Measurements from ENCODE around the gene LGR4. TPM values are rescaled to one million over a fixed set of nuclear protein-coding genes. Genes with fewer than 3 reads are reported as not detected.

Gene LGR4
- total RNA-seq, 1 donor from 2014 or later, result 15.9 TPM

DNA sequence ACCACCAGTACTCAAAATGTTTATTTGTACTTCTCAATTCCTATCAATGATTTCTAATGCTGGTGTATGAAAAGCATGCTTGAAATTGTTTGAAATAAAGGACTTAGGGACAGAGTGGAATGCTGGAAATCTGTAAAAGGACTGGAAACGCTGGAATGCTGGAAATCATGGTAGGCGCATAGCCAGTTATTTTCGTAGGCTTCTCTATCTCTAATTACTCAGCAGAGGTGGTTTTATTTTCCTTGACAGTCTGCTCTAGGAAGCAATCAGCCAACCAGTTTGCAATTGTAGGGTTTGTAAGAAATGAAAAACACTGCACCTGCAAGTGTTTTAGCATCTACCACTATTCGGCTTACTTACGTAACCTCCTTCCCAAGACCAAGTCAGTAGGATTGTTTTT, 33.2 kb upstream of the LGR4 start:
- H3K36me3 ChIP-seq (ENCODE audit: control insufficient read depth, insufficient read depth, low read length), result no peaks in the 10 kb centered on the region
- peak overlapping the region; percentile 98 for H3K4me3 ChIP-seq (ENCODE audit: low read depth, low read length)
- no peaks in the 10 kb centered on the region for H3K27me3 ChIP-seq (ENCODE audit: control insufficient read depth, insufficient read depth, low read length)
- TF ChIP-seq, protein P1, sequence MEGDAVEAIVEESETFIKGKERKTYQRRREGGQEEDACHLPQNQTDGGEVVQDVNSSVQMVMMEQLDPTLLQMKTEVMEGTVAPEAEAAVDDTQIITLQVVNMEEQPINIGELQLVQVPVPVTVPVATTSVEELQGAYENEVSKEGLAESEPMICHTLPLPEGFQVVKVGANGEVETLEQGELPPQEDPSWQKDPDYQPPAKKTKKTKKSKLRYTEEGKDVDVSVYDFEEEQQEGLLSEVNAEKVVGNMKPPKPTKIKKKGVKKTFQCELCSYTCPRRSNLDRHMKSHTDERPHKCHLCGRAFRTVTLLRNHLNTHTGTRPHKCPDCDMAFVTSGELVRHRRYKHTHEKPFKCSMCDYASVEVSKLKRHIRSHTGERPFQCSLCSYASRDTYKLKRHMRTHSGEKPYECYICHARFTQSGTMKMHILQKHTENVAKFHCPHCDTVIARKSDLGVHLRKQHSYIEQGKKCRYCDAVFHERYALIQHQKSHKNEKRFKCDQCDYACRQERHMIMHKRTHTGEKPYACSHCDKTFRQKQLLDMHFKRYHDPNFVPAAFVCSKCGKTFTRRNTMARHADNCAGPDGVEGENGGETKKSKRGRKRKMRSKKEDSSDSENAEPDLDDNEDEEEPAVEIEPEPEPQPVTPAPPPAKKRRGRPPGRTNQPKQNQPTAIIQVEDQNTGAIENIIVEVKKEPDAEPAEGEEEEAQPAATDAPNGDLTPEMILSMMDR (IDR thresholded peaks at IDR 0.05; ENCODE audit: insufficient read depth, low read length, poor library complexity, severe bottlenecking), result no peak
- no peak for DNase-seq (ENCODE audit: low read depth)

DNA sequence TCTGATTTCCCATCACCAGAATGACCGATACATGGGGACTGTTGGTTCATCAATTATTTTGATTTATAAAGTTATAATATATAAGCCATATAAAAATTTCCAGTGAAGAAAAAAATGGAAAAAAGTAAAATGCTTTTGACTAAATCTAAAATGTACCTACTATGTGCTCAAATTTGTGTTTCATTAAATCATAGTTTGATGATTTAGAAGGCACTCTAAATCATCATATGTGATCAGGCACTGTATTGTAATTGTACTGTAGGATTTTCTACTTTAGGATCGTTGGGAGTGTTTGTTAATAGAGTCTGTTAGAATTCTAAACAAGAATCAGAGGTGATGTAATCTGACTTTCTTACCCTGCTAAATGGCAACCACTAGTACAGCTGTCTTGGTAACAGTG, 31.6 kb upstream of the LGR4 start:
- no peaks in the 10 kb centered on the region for H3K27me3 ChIP-seq (ENCODE audit: control insufficient read depth, insufficient read depth, low read length)
- TF ChIP-seq, protein P1 (IDR thresholded peaks at IDR 0.05; ENCODE audit: insufficient read depth, low read length, poor library complexity, severe bottlenecking), result no peak
- H3K36me3 ChIP-seq (ENCODE audit: control insufficient read depth, insufficient read depth, low read length), result peaks cover 2% of the 10 kb centered on the region
- no peak for DNase-seq (ENCODE audit: low read depth)
- H3K4me3 ChIP-seq (ENCODE audit: low read depth, low read length), result no peak overlapping the region

DNA sequence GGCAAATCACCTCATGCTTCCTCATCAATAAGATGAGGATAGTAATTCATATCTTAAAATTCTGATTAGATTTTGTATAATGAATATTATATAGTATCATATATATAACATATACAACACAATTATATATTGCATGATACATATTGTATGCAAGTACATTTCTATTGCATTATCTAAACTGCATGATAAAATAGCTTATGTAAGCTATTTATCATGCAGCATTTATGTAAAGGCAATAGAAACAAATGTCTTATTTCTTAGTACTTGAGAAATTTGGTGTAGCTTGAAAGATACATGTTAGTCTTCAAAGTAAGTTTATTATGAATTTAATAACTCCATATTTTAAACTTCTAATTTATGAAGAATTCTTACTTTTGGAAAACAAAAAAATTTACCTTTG, 28.5 kb upstream of the LGR4 start:
- H3K27me3 ChIP-seq (ENCODE audit: control insufficient read depth, insufficient read depth, low read length), result no peaks in the 10 kb centered on the region
- H3K36me3 ChIP-seq (ENCODE audit: control insufficient read depth, insufficient read depth, low read length), result peaks cover 2% of the 10 kb centered on the region
- TF ChIP-seq, protein P1 (IDR thresholded peaks at IDR 0.05; ENCODE audit: insufficient read depth, low read length, poor library complexity, severe bottlenecking), result no peak
- DNase-seq (ENCODE audit: low read depth), result no peak
- H3K4me3 ChIP-seq (ENCODE audit: low read depth, low read length), result no peak overlapping the region

DNA sequence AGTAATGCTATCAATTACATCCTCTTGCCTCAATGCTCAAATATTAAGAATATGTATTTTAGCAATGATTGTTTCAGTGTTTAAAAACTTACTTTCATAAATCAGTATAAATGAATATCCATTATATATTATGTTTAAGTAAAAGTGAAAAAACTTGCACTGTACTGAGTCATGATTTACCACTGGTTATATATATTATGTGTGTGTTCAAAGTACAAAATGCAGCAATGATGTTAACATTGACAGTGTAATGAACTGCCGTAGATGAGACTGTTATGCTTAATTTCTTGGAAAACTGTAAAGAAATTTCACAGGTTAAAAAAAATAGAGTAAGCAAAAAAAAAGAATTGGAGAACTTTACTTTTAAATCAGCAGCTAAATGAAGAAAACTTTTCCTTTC, 25.3 kb upstream of the LGR4 start:
- TF ChIP-seq, protein P1 (IDR thresholded peaks at IDR 0.05; ENCODE audit: insufficient read depth, low read length, poor library complexity, severe bottlenecking), result no peak
- Histone ChIP-seq H3K36me3 (ENCODE audit: control insufficient read depth, insufficient read depth, low read length) (peaks cover 2% of the 10 kb centered on the region), H3K27me3 (ENCODE audit: control insufficient read depth, insufficient read depth, low read length) (no peaks in the 10 kb centered on the region), H3K4me3 (ENCODE audit: low read depth, low read length) (no peak overlapping the region)
- no peak for DNase-seq (ENCODE audit: low read depth)

DNA sequence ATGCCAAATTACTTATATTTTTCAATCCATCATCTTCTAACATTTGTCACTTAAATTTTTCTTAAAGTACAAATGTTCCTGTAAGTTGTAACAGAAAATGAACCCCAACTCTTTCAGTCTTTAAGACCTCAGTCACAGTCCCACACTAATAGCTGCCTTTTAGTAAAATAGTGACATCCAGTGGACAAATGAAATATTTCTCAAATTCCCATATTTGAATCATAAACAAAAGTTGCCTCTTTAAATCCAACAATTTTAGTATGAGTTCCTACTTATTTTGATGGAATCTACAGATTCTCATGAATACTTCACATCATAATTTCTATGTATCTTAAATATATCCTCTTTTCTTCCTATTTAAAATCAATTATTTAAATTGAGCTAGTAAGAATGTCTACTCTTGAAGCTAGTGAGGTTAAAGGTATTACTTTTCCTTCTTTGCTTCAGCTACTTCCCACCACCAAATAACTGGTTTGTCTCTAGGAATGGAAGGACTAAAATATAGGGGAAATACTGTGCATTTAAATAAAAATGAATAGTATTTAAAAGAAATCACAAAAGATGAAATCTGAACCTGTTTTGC, 24.8 kb upstream of the LGR4 start:
- DNase-seq (ENCODE audit: low read depth), result no peak
- TF ChIP-seq, protein P1 (IDR thresholded peaks at IDR 0.05; ENCODE audit: insufficient read depth, low read length, poor library complexity, severe bottlenecking), result peak; percentile 33
- no peak overlapping the region for H3K4me3 ChIP-seq (ENCODE audit: low read depth, low read length)
- no peaks in the 10 kb centered on the region for H3K27me3 ChIP-seq (ENCODE audit: control insufficient read depth, insufficient read depth, low read length)
- H3K36me3 ChIP-seq (ENCODE audit: control insufficient read depth, insufficient read depth, low read length), result peaks cover 2% of the 10 kb centered on the region

DNA sequence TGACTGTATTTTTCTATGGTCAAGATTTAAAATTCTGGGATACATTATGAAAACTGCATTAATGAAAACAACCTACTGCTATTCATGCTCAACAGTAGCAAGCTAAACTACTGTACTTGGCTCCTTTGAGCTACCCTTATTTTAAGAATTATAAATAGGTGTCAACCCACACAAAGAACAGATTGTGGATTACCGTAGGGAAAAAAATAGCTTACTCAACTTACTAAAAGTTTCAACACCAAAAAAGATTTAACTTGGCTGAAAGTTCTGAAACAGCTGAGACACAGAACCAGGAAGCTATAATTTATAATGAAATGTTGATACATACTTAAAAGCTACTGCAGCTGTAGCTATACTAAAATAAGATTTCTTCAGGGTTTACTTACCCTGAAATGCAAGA, 23.9 kb upstream of the LGR4 start:
- H3K27me3 ChIP-seq (ENCODE audit: control insufficient read depth, insufficient read depth, low read length), result no peaks in the 10 kb centered on the region
- no peak for DNase-seq (ENCODE audit: low read depth)
- TF ChIP-seq, protein P1 (IDR thresholded peaks at IDR 0.05; ENCODE audit: insufficient read depth, low read length, poor library complexity, severe bottlenecking), result no peak
- no peak overlapping the region for H3K4me3 ChIP-seq (ENCODE audit: low read depth, low read length)
- H3K36me3 ChIP-seq (ENCODE audit: control insufficient read depth, insufficient read depth, low read length), result peaks cover 2% of the 10 kb centered on the region

Measured in kidney epithelial cell (primary cell).